ENCODE measurements around the gene OR5AK2. TPM values are rescaled to one million over a fixed set of nuclear protein-coding genes. Genes with fewer than 3 reads are reported as not detected.
"Not testable (repeated sequence)": the region's sequence is repeated elsewhere in the genome, so short reads cannot be mapped to it uniquely, and the experiment has no call there.

OR5AK2 gene
- polyA plus RNA-seq, 2 of the 4 experiments (the other 2 are of a cell fraction): not detected

DNA sequence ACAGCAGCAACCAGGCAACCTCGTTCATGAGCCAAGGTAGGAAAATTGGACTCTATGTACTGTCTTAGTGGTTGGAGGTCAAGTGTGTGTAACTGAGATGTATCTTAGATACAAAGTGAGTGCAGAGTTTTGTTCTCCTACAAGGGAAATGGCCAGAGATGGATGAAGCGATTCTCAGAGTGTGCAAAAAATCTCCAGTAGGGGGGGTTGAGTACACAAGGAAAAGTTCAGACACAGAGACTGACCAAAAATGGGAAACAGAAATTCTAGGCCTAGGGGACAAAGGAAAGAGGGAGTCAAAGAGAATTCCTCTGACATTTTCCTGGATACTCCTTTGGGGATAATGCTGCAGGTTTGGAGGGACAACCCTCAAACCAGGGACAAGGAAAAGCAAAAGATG, 38.2 kb upstream of the OR5AK2 start:
- peaks cover 40% of the 10 kb centered on the region for H3K9me3 ChIP-seq
- ChIA-PET POLR2A (no interaction called here), CTCF (no interaction called here)
- TF ChIP-seq FOXS1 (CRISPR knock-in tag; IDR thresholded peaks at IDR 0.05): no peak
- TF ChIP-seq, protein P1, sequence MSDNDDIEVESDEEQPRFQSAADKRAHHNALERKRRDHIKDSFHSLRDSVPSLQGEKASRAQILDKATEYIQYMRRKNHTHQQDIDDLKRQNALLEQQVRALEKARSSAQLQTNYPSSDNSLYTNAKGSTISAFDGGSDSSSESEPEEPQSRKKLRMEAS (IDR thresholded peaks at IDR 0.05): no peak
- no peak for TF ChIP-seq MAFK (IDR thresholded peaks at IDR 0.05; ENCODE audit: partially characterized antibody)
- TF ChIP-seq EP300 (IDR thresholded peaks at IDR 0.05): no peak
- TF ChIP-seq HEYL (CRISPR knock-in tag; IDR thresholded peaks at IDR 0.05): no peak
- no peak for TF ChIP-seq HOXB5 (CRISPR knock-in tag; IDR thresholded peaks at IDR 0.05)
- TF ChIP-seq CHD2 (IDR thresholded peaks at IDR 0.05; ENCODE audit: low read length, partially characterized antibody): no peak
- ATAC-seq (no peak), FAIRE-seq (no peak), DNase-seq (ENCODE audit: low read depth in 1 of 2, low spot score in 1 of 2) (no peak)
- 79% methylated on average over 2 of the region's 2 CpGs for WGBS (ENCODE audit: missing lambda C conversion rate)
- no peak overlapping the region for H3K4me2 ChIP-seq
- H3K4me3 ChIP-seq: no peak overlapping the region
- H3K4me1 ChIP-seq: peaks cover 12% of the 10 kb centered on the region; the same call in 2 of the 3 replicates
- peak overlapping the region in 1 of 2 experiments; percentile 27; a peak in 1 of 6 replicates for H3K27ac ChIP-seq

DNA sequence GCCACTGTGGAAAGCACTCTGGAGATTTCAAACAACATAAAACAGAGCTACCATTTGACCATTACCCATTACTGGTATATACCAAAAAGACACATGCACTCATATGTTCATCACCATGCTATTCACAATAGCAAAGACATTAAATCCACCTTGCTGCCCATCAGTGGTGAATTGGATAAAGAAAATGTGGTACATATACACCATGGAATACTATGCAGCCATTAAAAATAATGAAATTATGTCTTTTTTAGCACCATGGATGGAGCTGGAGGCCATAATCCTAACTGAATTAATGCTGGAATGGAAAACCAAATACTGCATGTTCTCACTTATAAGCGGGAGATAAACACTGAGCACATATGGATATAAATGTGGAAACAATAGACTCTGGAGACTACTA, 34.8 kb upstream of the OR5AK2 start:
- 0 out of 2 replicates have a peak, but pooled peaks have one; percentile 66 for TF ChIP-seq KDM1A (IDR thresholded peaks at IDR 0.05; ENCODE audit: low read depth)
- Histone ChIP-seq H3K9me3 (peaks cover 23% of the 10 kb centered on the region), H3K4me1 (peaks cover 15% of the 10 kb centered on the region; the same call in 2 of the 3 replicates)
- FAIRE-seq; POLR2A ChIA-PET; ATAC-seq; H3K4me3 ChIP-seq; H3K4me2 ChIP-seq; DNase-seq (ENCODE audit: low read depth in 1 of 2, low spot score in 1 of 2); H3K27ac ChIP-seq: not testable (repeated sequence)
- WGBS (ENCODE audit: missing lambda C conversion rate): 95% methylated on average over 1 of the region's 1 CpG
- CTCF ChIA-PET: interaction anchor here (1.6 kb wide), 1 partner anchor 296 kb away, joined by 4 read pairs; no protein-coding TSS in a partner anchor

DNA sequence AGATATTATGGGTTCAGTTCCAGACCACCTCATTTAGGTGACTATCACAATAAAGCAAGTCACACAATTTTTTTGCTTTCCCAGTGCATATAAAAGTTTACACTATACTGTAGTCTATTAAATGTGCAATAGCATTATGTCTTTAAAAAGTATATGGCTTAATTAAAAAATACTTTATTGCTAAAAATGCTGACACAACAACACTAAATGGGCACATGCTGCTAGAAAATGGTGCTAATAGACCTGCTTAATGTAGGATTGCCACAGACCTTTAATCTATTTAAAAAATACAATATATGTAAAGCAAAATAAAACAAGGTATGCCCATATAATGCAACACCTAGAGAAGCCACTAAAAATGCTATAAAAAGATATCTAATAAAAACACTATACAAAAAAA, 27.1 kb upstream of the OR5AK2 start:
- ATAC-seq: no peak
- H3K27ac ChIP-seq: no peak overlapping the region

DNA sequence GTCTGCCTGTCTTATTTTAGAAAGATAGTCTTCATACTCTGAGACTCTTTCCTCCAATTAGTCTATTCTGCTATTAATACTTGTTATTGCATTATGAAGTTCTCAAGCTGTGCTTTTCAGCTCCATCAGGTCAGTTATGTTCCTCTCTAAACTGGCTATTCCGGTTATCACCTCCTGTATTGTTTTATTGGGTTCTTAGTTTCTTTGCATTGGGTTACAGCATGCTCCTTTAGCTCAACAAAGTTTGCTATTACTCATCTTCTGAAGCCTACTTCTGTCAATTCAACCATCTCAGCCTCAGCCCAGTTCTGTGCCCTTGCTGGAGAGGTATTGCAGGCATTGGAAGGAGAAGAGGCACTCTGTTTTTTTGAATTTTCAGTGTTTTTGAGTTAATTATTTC, 21.0 kb upstream of the OR5AK2 start:
- Histone ChIP-seq H3K27ac (no peak overlapping the region), H3K4me3 (no peak overlapping the region), H3K4me1 (no peaks in the 10 kb centered on the region), H3K4me2 (no peak overlapping the region), H3K9me3 (peaks cover 32% of the 10 kb centered on the region)
- ChIA-PET CTCF (interaction anchor here (0.7 to 1.9 kb wide), 2 partner anchors 281 to 316 kb away, joined by 5 read pairs; no protein-coding TSS in a partner anchor), POLR2A (no interaction called here)
- ATAC-seq: no peak
- DNase-seq (ENCODE audit: low read depth in 1 of 2, low spot score in 1 of 2): no peak
- FAIRE-seq: no peak
- 76% methylated on average over 1 of the region's 1 CpG for WGBS (ENCODE audit: missing lambda C conversion rate)
- TF ChIP-seq KDM1A (IDR thresholded peaks at IDR 0.05; ENCODE audit: low read depth): no peak

More for the DNA sequence above, 27.1 kb upstream of the OR5AK2 start:
- Histone ChIP-seq H3K4me3 (no peak overlapping the region), H3K4me2 (no peak overlapping the region), H3K9me3 (peaks cover 13% of the 10 kb centered on the region), H3K4me1 (no peaks in the 10 kb centered on the region)
- no peak for TF ChIP-seq RFX5 (IDR thresholded peaks at IDR 0.05)
- TF ChIP-seq, protein P2, sequence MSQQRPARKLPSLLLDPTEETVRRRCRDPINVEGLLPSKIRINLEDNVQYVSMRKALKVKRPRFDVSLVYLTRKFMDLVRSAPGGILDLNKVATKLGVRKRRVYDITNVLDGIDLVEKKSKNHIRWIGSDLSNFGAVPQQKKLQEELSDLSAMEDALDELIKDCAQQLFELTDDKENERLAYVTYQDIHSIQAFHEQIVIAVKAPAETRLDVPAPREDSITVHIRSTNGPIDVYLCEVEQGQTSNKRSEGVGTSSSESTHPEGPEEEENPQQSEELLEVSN (IDR thresholded peaks at IDR 0.05; ENCODE audit: borderline replicate concordance, low read depth): no peak
- TF ChIP-seq MAFK (IDR thresholded peaks at IDR 0.05; ENCODE audit: partially characterized antibody): peak; percentile 72
- FAIRE-seq: no peak
- CTCF ChIA-PET: no interaction called here
- DNase-seq (ENCODE audit: low read depth in 1 of 2, low spot score in 1 of 2): no peak
- POLR2A ChIA-PET: no interaction called here

DNA sequence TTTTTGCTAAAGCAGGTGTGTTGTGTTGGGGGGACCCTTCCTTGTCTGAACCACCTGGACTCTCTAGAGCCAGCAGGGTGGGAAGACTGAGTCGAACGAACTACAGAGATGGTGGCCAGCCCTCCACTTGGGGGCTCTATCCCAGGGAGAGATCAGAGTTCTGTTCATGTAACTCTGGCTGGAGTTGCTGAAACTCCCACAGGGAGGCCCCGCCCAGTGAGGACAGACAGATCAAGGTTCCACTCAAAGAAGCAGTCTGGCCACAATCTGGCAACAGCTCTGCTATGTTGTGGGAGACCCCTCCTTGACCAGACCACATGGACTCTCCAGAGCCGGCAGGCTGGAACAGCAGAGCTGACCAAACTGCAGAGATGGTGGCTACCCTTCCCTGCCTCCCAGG, 20.2 kb upstream of the OR5AK2 start:
- DNase-seq (ENCODE audit: low read depth in 1 of 2, low spot score in 1 of 2) (no peak), FAIRE-seq (no peak), ATAC-seq (no peak)
- H3K9me3 ChIP-seq: peaks cover 29% of the 10 kb centered on the region
- H3K4me2 ChIP-seq: no peak overlapping the region
- 64% methylated on average over 2 of the region's 4 CpGs for WGBS (ENCODE audit: missing lambda C conversion rate)
- H3K4me1 ChIP-seq: no peaks in the 10 kb centered on the region
- POLR2A ChIA-PET: no interaction called here
- CTCF ChIA-PET: interaction anchor here (1.1 to 1.9 kb wide), 2 partner anchors 34 to 281 kb away, joined by 3 to 5 read pairs; no protein-coding TSS in a partner anchor
- H3K27ac ChIP-seq: 0 out of 6 replicates have a peak overlapping the region, but pooled peaks of 1 of the 2 experiments have one; percentile 48
- TF ChIP-seq HEYL (CRISPR knock-in tag; IDR thresholded peaks at IDR 0.05): no peak
- TF ChIP-seq EP300 (IDR thresholded peaks at IDR 0.05): no peak
- H3K4me3 ChIP-seq: no peak overlapping the region

DNA sequence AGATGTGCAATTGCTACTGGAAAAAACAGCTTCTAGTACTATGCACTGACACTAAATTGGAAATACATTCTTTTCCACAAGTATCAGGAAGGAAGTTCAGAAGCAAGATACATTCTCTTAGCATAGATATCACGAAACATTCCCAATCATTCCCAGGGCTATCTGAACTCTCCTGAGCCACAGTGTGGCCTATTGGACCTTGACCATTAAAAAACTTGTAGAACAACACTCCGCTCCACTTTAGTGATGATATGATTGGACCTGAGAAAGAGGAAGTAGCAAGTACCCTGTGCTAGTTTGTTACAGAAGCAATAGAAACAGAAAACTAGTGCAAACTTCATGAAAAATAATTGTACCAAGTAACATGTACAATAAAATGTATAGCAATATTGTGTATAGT, 11.4 kb upstream of the OR5AK2 start:
- FAIRE-seq (no peak), DNase-seq (ENCODE audit: low read depth in 1 of 2, low spot score in 1 of 2) (no peak), ATAC-seq (no peak)
- H3K27ac ChIP-seq: no peak overlapping the region
- H3K9me3 ChIP-seq: 0 out of 3 replicates have a peak, but pooled peaks cover 2% of the 10 kb centered on the region
- POLR2A ChIA-PET: no interaction called here
- H3K4me3 ChIP-seq: no peak overlapping the region
- H3K4me1 ChIP-seq: no peaks in the 10 kb centered on the region
- H3K4me2 ChIP-seq: no peak overlapping the region
- CTCF ChIA-PET: no interaction called here
- 87% methylated on average over 2 of the region's 2 CpGs for WGBS (ENCODE audit: missing lambda C conversion rate)
- TF ChIP-seq, protein P3, sequence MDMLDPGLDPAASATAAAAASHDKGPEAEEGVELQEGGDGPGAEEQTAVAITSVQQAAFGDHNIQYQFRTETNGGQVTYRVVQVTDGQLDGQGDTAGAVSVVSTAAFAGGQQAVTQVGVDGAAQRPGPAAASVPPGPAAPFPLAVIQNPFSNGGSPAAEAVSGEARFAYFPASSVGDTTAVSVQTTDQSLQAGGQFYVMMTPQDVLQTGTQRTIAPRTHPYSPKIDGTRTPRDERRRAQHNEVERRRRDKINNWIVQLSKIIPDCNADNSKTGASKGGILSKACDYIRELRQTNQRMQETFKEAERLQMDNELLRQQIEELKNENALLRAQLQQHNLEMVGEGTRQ (IDR thresholded peaks at IDR 0.05): no peak
- no peak for TF ChIP-seq SREBF2 (IDR thresholded peaks at IDR 0.05)
- no peak for TF ChIP-seq HOXB5 (CRISPR knock-in tag; IDR thresholded peaks at IDR 0.05)
- TF ChIP-seq RAD21 (conservative IDR thresholded peaks at IDR 0.05 in 1 of 2, IDR thresholded peaks at IDR 0.05 in 1 of 2): no peak
- no peak for TF ChIP-seq RFX5 (IDR thresholded peaks at IDR 0.05)
- no peak for TF ChIP-seq FOXS1 (CRISPR knock-in tag; IDR thresholded peaks at IDR 0.05)
- TF ChIP-seq JUNB (IDR thresholded peaks at IDR 0.05): no peak
- TF ChIP-seq NR3C1 (IDR thresholded peaks at IDR 0.05): no peak
- no peak for TF ChIP-seq HOXA7 (CRISPR knock-in tag; IDR thresholded peaks at IDR 0.05)
- TF ChIP-seq, protein P4, sequence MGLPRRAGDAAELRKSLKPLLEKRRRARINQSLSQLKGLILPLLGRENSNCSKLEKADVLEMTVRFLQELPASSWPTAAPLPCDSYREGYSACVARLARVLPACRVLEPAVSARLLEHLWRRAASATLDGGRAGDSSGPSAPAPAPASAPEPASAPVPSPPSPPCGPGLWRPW (IDR thresholded peaks at IDR 0.05): no peak

Data from A549 (cell line).